Activated CD4-positive, alpha-beta T cell treated with anti-CD3 and anti-CD28 coated beads, Interleukin-2, amount 50 U/mL, for 48 hours (primary cell): ENCODE measurements around the gene NID1.

ENCODE experiments used
- DNase-seq, 2 experiments: peaks; one replicate each; pipeline ENCODE4 v3.0.0-alpha.2; 2020

Gene NID1

GRCh38 chr1:235953801-235954200 is 111.1 kb downstream of the NID1 start:
- DNase-seq, result no peak

DNA sequence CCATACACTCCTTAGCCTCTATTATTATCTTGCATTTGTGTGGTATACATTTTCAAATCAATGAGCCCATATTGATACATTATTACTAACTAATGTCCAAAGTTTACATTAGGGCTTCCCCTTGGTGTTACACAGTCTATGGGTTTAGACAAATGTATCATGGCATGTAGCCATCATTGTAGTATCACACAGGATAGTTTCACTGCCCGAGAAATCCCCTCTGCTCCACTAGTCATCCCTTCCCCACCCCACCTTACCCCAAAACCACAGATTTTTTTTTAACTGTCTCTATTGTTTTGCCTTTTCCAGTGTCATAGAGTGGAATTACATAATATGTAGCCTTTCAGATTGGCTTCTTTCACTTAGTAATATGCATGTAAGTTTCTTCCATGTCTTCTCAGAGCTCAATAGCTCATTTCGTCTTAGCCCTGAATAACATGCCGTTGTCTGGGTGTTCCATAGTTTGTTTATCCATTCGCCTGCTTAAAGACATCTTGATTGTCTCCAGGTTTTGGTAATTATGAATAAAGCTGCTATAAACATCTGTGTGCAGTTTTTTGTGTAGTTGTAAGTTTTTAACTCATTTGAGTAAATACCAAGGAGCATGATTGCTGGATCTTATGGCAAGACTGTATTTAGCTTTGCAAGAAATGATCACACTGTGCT is 111.8 kb downstream of the NID1 start:
- DNase-seq, result peak; percentile 18 to 42

- DNase-seq, result no peak
These were observed 113.2 kb downstream of the NID1 start for GRCh38 chr1:235951661-235952060.

GRCh38 chr1:235950318-235950717 is 114.6 kb downstream of the NID1 start:
- no peak for DNase-seq

GRCh38 chr1:235948774-235949427 is 116.0 kb downstream of the NID1 start:
- DNase-seq, result no peak

DNA sequence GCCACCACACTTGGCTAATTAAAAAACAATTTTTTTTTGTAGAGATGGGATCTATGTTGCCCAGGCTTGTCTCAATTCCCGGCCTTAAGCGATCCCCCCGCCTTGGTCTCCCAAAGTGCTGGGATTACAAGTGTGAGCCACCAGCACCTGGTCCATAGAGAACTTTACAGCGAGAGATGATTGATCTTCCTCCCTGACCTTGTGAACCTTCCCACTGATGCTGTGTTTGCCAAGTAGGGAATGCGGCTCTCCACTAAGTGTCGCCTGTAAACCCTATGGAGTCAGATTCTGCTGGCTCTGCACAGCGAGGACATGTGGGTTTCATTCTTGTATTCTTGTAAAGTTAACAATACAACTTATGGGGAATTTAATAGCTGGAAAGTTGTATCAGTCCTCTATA is 116.9 kb downstream of the NID1 start:
- no peak for DNase-seq

- no peak for DNase-seq
These were observed 118.3 kb downstream of the NID1 start for GRCh38 chr1:235946571-235946981.

DNA sequence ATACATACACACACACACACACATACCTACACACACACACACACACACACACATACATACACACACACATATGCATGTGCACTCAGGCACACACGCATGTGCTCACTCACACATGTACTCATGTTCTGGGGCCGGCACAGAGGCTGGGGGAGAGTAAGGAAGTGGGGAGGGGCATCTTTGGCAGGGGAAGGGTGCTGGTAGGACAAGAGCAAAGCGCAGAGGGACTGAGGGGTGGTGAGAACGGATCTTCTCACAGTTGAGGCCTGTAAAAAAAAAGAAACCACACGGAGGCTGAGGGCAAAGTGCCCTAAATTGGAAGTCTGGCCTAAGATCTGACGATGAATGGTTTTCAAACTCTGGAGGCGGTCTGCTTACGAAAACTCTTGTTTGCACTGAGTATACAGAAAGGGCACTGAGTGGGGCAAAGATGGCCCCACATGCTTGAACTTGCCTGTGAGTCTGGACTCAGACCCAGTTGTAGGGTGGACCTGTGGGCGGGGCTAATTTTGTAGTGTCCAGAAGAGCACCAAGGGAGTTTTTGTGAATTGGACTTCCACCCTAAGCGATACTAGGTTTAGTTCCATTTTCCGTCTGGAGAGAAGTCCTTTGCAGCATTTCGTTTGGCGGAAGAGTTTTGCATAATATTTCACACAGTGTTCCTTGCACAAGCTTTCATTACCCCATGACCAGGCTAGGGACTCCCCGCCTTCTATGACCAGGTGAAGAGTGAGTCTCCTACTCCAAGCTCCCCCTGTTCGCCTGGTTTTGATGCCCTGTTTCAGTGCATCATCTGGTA is 118.9 kb downstream of the NID1 start:
- no peak for DNase-seq

GRCh38 chr1:235943581-235944114 is 121.2 kb downstream of the NID1 start:
- no peak for DNase-seq

GRCh38 chr1:235942979-235943575 is 121.8 kb downstream of the NID1 start:
- DNase-seq, result no peak

DNA sequence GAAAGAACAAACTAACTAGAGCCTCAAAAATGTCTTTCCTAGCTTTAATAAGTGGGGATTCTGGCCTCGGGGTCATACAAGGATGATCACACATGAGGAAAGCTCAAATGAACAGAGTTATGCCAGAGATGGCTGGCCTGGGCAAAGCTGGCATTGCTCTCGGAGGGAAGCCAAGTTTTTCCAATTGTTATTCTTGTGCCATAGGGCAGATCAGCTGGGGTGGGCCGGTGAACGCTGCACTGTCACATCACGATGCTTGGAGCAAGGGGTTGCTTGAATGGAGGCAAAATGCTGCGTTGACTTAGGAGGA is 122.3 kb downstream of the NID1 start:
- DNase-seq, result no peak

DNA sequence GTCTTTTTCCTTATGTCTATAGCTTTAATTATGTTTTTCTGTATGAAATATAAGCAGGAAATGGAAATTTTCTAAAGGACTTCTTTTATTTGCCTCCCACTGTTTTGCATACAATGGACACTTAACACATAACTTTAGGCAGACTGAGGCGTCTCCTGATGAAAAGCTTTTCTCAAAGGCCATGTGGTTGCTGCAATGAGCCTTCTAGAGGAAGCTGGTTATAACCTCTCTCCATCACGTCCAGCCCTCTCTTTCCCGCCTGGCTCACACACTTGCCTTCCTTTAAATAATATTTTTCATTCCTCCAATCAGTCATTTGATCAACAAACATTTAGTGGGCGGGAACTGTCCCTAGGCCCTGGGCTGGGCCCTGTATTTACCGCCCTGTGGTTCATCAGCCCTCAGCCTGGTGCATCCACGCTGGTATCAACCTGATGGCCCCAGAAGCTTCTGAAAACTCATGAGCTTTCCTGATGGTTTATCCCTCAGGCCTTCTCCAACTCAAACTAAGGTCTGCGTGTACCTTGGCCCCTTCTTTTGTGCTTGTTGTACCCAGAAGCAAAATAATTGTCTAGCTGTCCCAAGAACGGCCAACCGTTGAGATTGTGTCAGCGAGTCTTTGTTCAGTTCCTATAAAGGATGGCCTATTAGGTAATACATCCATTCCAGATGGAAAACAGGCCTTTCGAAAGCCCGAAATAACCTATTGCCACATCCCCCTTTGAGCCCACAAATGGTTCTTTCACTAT is 122.8 kb downstream of the NID1 start:
- no peak for DNase-seq

- DNase-seq, result no peak
These were observed 124.6 kb downstream of the NID1 start for GRCh38 chr1:235940285-235940684.

DNA sequence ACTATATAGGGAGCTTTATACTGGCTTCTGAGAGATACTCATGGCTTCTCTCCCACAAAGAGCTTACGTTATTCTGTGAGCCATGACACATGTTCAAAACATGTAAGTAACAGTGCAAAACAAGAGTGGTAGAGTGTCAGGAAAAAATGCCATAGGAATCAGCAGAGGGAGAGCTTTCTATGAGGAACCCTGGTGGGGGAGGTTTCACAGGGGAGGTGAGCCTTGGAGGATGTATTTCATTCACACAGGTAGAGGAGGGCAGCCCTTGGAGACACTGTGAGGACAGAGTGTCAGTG is 125.5 kb downstream of the NID1 start:
- DNase-seq, result no peak

- no peak for DNase-seq
These were observed 126.0 kb downstream of the NID1 start for GRCh38 chr1:235938709-235939479.

DNA sequence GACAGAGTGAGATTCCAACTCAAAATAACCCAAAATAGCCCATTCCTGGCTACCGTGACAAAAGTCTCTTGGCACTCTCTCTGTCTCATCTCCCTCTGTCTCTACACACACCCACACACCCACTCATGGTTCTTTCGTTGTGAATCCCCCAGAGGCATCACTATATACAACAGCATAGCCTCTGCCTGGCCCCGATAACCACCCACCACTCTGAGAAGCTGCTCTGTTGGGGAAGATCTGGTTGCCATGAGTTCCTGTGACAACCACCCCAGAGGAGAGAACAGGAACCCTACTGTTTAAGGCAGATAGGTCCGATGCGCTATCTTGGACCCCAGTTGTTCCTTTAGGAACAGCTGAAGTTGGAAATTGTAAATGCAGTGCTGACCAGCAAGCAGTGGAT is 127.8 kb downstream of the NID1 start:
- DNase-seq, result no peak

DNA sequence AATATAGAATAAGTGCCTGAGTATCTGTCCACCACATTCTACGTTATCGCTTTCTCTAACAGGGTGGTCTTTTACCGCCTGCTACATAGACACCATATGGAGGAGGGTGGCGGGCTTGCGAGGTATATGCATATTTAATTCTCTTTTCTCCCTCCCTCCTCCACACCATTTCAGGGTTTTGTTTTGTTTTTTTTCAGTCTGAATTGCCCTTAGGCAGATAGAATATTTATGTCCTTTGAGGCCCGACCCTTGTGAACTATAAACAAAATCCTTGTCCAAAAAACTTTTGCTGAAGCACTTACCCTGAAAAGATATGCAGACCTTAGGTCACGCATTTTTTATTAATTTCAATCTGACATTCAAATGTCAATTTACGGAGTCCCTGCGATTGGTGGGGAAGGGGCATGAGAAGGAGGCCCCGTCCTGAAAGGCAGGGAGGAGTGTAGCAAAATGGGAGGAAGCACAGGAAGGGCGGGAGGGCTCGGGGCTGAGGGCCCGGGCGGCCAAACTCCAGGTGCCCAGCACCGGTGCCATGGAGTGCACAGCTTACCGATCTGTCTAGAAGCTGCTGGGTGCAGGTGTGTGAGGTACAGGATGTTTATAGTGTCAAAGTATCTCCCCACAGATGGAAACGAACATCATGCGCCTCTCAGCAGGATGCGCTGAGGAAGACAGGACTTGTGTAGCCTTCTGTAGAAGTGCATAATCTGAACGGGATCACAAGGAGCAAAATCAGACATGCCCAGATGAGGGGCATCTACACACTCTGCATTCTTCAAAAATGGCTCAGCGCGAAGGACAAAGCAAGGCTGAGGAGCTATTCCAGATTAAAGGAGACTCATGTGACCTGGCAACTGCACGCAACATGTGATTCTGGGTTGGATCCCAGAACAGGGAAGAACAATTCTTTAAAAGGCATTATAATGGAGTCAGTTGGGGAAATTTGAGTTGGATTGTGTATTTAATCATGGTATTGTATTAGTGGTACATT is 129.4 kb downstream of the NID1 start:
- DNase-seq, result no peak

GRCh38 chr1:235933766-235934116 is 131.1 kb downstream of the NID1 start:
- no peak for DNase-seq

- no peak for DNase-seq
These were observed 131.7 kb downstream of the NID1 start for GRCh38 chr1:235933017-235933765.

- no peak for DNase-seq
These were observed 132.8 kb downstream of the NID1 start for GRCh38 chr1:235932090-235932510.
